ENCODE measurements around the gene TMEM219.

Gene TMEM219

GRCh38 chr16:29995911-29996765 is 34.3 kb downstream of the TMEM219 start, which contains the start of gene INO80E:
TSS of gene INO80E (plus strand) at chr16:29996241. CDS start at chr16:29996311, 70 bp downstream.
- peak within 1 kb of the TSS; percentile 68 for H3K4me3 ChIP-seq (replicated peaks; ENCODE audit: low read depth, low read length)
- no peak for TF ChIP-seq CTCF (IDR thresholded peaks at IDR 0.05; ENCODE audit: low read length, missing control alignments)
- DNase-seq (ENCODE audit: low read depth), result peak; percentile 95

GRCh38 chr16:29996766-29997250 is 34.9 kb downstream of the TMEM219 start:
- H3K4me3 ChIP-seq (replicated peaks; ENCODE audit: low read depth, low read length), result peak overlapping the region; percentile 68
- DNase-seq (ENCODE audit: low read depth), result no peak
- TF ChIP-seq CTCF (IDR thresholded peaks at IDR 0.05; ENCODE audit: low read length, missing control alignments), result no peak

- H3K4me3 ChIP-seq (replicated peaks; ENCODE audit: low read depth, low read length), result no peak overlapping the region
- no peak for TF ChIP-seq CTCF (IDR thresholded peaks at IDR 0.05; ENCODE audit: low read length, missing control alignments)
- DNase-seq (ENCODE audit: low read depth), result no peak
Measured at GRCh38 chr16:29999605-30000004, 37.7 kb downstream of the TMEM219 start.

GRCh38 chr16:30000735-30001631 is 39.1 kb downstream of the TMEM219 start:
- TF ChIP-seq CTCF (IDR thresholded peaks at IDR 0.05; ENCODE audit: low read length, missing control alignments), result no peak
- H3K4me3 ChIP-seq (replicated peaks; ENCODE audit: low read depth, low read length), result no peak overlapping the region
- no peak for DNase-seq (ENCODE audit: low read depth)

GRCh38 chr16:30002614-30003346 is 40.9 kb downstream of the TMEM219 start:
- DNase-seq (ENCODE audit: low read depth), result no peak
- no peak for TF ChIP-seq CTCF (IDR thresholded peaks at IDR 0.05; ENCODE audit: low read length, missing control alignments)
- H3K4me3 ChIP-seq (replicated peaks; ENCODE audit: low read depth, low read length), result no peak overlapping the region

GRCh38 chr16:30003670-30004423 is 42.0 kb downstream of the TMEM219 start:
- no peak for DNase-seq (ENCODE audit: low read depth)
- no peak for TF ChIP-seq CTCF (IDR thresholded peaks at IDR 0.05; ENCODE audit: low read length, missing control alignments)

More at GRCh38 chr16:30003670-30004423, 42.0 kb downstream of the TMEM219 start:
- H3K4me3 ChIP-seq (replicated peaks; ENCODE audit: low read depth, low read length), result no peak overlapping the region
